Left cardiac atrium (tissue), 4 donors: Measurements from ENCODE around the gene NRCAM. TPM values are rescaled to one million over a fixed set of nuclear protein-coding genes. Genes with fewer than 3 reads are reported as not detected.

ENCODE experiments used
- ATAC-seq, 2 donors: fragments of 200-7000 bp; cut with Tn5 transposase; one replicate each; pipeline ENCODE4 v1.9.1; 2020; ENCODE audit warnings: mild to moderate bottlenecking in 2 of 2, moderate library complexity in 2 of 2
- DNase-seq: peaks from one replicate; pipeline ENCODE4 v3.0.0-alpha.2; 2020
- intact Hi-C, 2 donors: fragments of 100-400 bp; cut with DNase I; formaldehyde crosslinking; loops; one replicate each; pipeline versions ENCODE4 v1.14.1 to v1.15.1; 2022 to 2023
- total RNA-seq, 2 donors: library from RNA; stranded (reverse); fragmentation: NEBNext Ultra II Directional; extraction: Animal tissue kit (Norgen Biotek cat#: 25700); gene quantifications; one replicate each; pipeline ENCODE4 v1.2.1, GENCODE V29; 2021
- donor health status: DM: no; HTN: yes; CAD: no.
- donor health status: DM: no; HTN: yes; CAD: no; lungs with severe emphysema.
- donor health status: DM: yes; HTN: yes; CAD: no.
- donor health status: Dilated cardiomyopathy.

The NRCAM gene
- total RNA-seq, 2 donors from 2014 or later: 0.47 to 3.4 TPM

GRCh38 chr7:108463613-108464012 is 7.4 kb upstream of the NRCAM start:
- ATAC-seq (no peak), DNase-seq (no peak)
- intact Hi-C loops: loop anchor here in 1 of 2 donors (10.0 kb wide), 1 partner anchor 279 kb away; no protein-coding TSS in a partner anchor

GRCh38 chr7:108461840-108462239 is 5.6 kb upstream of the NRCAM start:
- intact Hi-C loops: loop anchor here in 1 of 2 donors (10.0 kb wide), 1 partner anchor 277 kb away; no protein-coding TSS in a partner anchor
- ATAC-seq (peak in 1 of 2 donors; percentile 60), DNase-seq (no peak)

GRCh38 chr7:108460964-108461363 is 4.7 kb upstream of the NRCAM start:
- DNase-seq: no peak
- no peak for ATAC-seq
- intact Hi-C loops: loop anchor here in 1 of 2 donors (10.0 kb wide), 1 partner anchor 276 kb away; no protein-coding TSS in a partner anchor

GRCh38 chr7:108459922-108460551 is 3.8 kb upstream of the NRCAM start:
- intact Hi-C loops: loop anchor here in 1 of 2 donors (10.0 kb wide), 1 partner anchor 275 kb away; no protein-coding TSS in a partner anchor
- no peak for DNase-seq
- no peak for ATAC-seq

- intact Hi-C loops: no loop called here
- ATAC-seq (no peak), DNase-seq (no peak)
These were observed 1.6 kb upstream of the NRCAM start for GRCh38 chr7:108457871-108458270.

GRCh38 chr7:108456845-108457540 is 757 bp upstream of the NRCAM start:
- ATAC-seq (no peak), DNase-seq (no peak)
- intact Hi-C loops: no loop called here

GRCh38 chr7:108455551-108455997 is 662 bp downstream of the NRCAM start:
- DNase-seq: no peak

GRCh38 chr7:108454674-108455550 is 1.3 kb downstream of the NRCAM start:
- intact Hi-C loops: no loop called here

More at GRCh38 chr7:108455551-108455997, 662 bp downstream of the NRCAM start:
- intact Hi-C loops: no loop called here
- ATAC-seq: peak; percentile 38 to 64

GRCh38 chr7:108454317-108454673 is 1.9 kb downstream of the NRCAM start:
- no peak for ATAC-seq
- DNase-seq: no peak
- intact Hi-C loops: no loop called here

More at GRCh38 chr7:108454674-108455550, 1.3 kb downstream of the NRCAM start:
- DNase-seq: no peak
- peak; percentile 20 to 45 for ATAC-seq

- ATAC-seq (no peak), DNase-seq (no peak)
- intact Hi-C loops: no loop called here
These were observed 2.9 kb downstream of the NRCAM start for GRCh38 chr7:108453320-108453719.

- intact Hi-C loops: no loop called here
- ATAC-seq (no peak), DNase-seq (no peak)
These were observed 3.5 kb downstream of the NRCAM start for GRCh38 chr7:108452707-108453106.

- intact Hi-C loops: no loop called here
- DNase-seq: no peak
- no peak for ATAC-seq
These were observed 4.9 kb downstream of the NRCAM start for GRCh38 chr7:108451296-108451848.

GRCh38 chr7:108450160-108450559 is 6.1 kb downstream of the NRCAM start:
- intact Hi-C loops: no loop called here
- no peak for DNase-seq
- ATAC-seq: no peak

GRCh38 chr7:108449521-108449920 is 6.7 kb downstream of the NRCAM start:
- DNase-seq (no peak), ATAC-seq (no peak)
- intact Hi-C loops: no loop called here

GRCh38 chr7:108448584-108449505 is 7.4 kb downstream of the NRCAM start:
- DNase-seq (no peak), ATAC-seq (no peak)
- intact Hi-C loops: no loop called here

GRCh38 chr7:108442039-108442568 is 14.1 kb downstream of the NRCAM start:
- ATAC-seq (no peak), DNase-seq (no peak)
- intact Hi-C loops: no loop called here

GRCh38 chr7:108441392-108441955 is 14.8 kb downstream of the NRCAM start:
- no peak for ATAC-seq
- intact Hi-C loops: no loop called here
- no peak for DNase-seq

- no peak for ATAC-seq
- intact Hi-C loops: no loop called here
- no peak for DNase-seq
These were observed 15.6 kb downstream of the NRCAM start for GRCh38 chr7:108440613-108441012.
